SU-DHL-6 (cell line): Measurements from ENCODE around the gene BMP6.

Source experiments
- H2AFZ ChIP-seq: fragments of 200-600 bp; sonication (generic); 2 replicates; pipeline ENCODE4 v1.6.1; 2014; ENCODE audit warnings: low read depth, mild to moderate bottlenecking, moderate library complexity, mixed read lengths, antibody characterized with exemption, low read length; ENCODE audit not compliant: severe bottlenecking
- H3F3A ChIP-seq: fragments of 200-600 bp; shearing (Covaris generic); 2 replicates; pipeline ENCODE4 v1.6.0; 2016; ENCODE audit warnings: antibody characterized with exemption, mild to moderate bottlenecking; ENCODE audit not compliant: insufficient read depth
- H3K27ac ChIP-seq: fragments of 200-600 bp; sonication (generic); 2 replicates; pipeline ENCODE4 v1.5.1; 2016; ENCODE audit warnings: low read depth, mild to moderate bottlenecking, low read length, moderate library complexity, mixed read lengths
- H3K27me3 ChIP-seq: fragments of 200-600 bp; sonication (generic), shearing (Covaris generic); 2 replicates; pipeline ENCODE4 v1.6.0; 2014; ENCODE audit warnings: mild to moderate bottlenecking, low read length
- H3K36me3 ChIP-seq: fragments of 200-600 bp; sonication (generic); 2 replicates; pipeline ENCODE4 v1.6.1; 2014; ENCODE audit warnings: mild to moderate bottlenecking, low read length, mixed read lengths
- H3K4me2 ChIP-seq: fragments of 300-600, 200-600 bp; shearing (Covaris generic), sonication (generic); 2 replicates; pipeline ENCODE4 v1.6.0; 2014; ENCODE audit warnings: low read length, low read depth, mild to moderate bottlenecking; ENCODE audit not compliant: poor library complexity, severe bottlenecking
- H3K4me3 ChIP-seq: fragments of 200-600 bp; sonication (generic); 2 replicates; pipeline ENCODE4 v1.5.1; 2014; ENCODE audit warnings: antibody characterized with exemption, low read length, mild to moderate bottlenecking, mixed read lengths; ENCODE audit not compliant: insufficient read depth, poor library complexity, severe bottlenecking
- H3K79me2 ChIP-seq: fragments of 200-600 bp; sonication (generic); 2 replicates; pipeline ENCODE4 v1.6.1; 2014; ENCODE audit warnings: mild to moderate bottlenecking, low read length, moderate library complexity; ENCODE audit not compliant: insufficient read depth
- H3K9ac ChIP-seq: fragments of 200-600 bp; sonication (generic); 2 replicates; pipeline ENCODE4 v1.7.0; 2014; ENCODE audit warnings: mild to moderate bottlenecking, low read length
- H3K9me2 ChIP-seq: fragments of 200-600 bp; sonication (generic); replicated peaks from 2 replicates; pipeline ENCODE4 v1.6.1; 2014; ENCODE audit warnings: low read length; ENCODE audit not compliant: insufficient read depth
- H3K9me3 ChIP-seq: fragments of 200-600 bp; sonication (generic); 2 replicates; pipeline ENCODE4 v1.6.1; 2014; ENCODE audit warnings: low read length, mixed read lengths; ENCODE audit not compliant: insufficient read depth
- H4K20me1 ChIP-seq: fragments of 200-600 bp; sonication (generic); 2 replicates; pipeline ENCODE4 v1.6.1; 2014; ENCODE audit warnings: low read depth, mild to moderate bottlenecking, antibody characterized with exemption, low read length, moderate library complexity, mixed read lengths
- EZH2phosphoT487 ChIP-seq: fragments of 200-600 bp; sonication (generic), shearing (Covaris generic); conservative IDR thresholded peaks from 2 replicates; pipeline ENCODE4 v1.6.1; 2018; ENCODE audit warnings: mild to moderate bottlenecking, antibody characterized with exemption, low read length, moderate library complexity, mixed read lengths
- TF ChIP-seq, protein P1 (sequence below): fragments of 200-600 bp; sonication (generic); IDR thresholded peaks from one replicate; pipeline ENCODE4 v1.5.1; 2017; ENCODE audit warnings: antibody characterized with exemption, mild to moderate bottlenecking, low read length, moderate library complexity; ENCODE audit not compliant: insufficient read depth, poor library complexity, severe bottlenecking

BMP6 gene

DNA sequence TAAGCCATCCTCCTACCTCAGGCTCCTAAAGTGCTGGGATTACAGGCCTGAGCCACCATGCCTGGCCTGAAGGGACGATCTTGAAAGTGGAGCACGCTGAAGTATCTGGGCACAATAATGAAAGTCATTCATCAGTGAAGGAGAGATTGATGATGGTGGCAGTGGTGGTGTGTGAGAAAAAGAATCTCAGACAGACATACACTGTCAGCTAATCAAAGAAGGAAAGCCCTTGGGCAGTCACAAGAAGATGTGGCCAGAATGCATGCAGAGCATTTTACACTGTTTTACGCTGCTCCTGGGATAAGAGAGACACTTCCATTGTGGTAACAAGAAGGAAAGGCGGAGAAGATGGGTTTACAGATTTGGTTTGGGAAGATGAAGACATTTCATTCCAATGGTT is 20.4 kb upstream of the BMP6 start:
- no peak overlapping the region for H3K4me3 ChIP-seq
- H3F3A ChIP-seq: no peaks in the 10 kb centered on the region

DNA sequence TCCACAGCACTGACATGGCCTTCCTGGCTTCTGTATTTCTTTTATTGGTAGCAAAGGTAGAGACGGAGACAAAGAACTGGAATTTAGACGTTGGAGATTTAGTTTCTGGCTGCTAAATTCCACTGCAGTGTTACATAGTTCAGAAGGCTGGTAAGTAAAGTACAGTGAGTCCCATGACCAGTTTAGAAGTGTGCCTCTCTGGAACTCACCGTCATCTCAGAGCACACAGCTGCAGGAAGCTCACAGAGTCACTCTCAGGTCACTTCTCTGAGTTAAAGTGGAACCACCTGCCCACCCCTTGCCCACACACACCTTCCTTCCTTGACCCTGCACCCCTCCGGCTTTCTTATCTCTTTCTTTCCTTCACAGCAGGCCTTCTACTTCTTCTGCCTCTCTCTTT is 19.6 kb upstream of the BMP6 start:
- no peak overlapping the region for H3K27ac ChIP-seq
- H3K4me2 ChIP-seq: no peak overlapping the region
- no peaks in the 10 kb centered on the region for H3K27me3 ChIP-seq
- H3K4me3 ChIP-seq: no peak overlapping the region
- H3K9me2 ChIP-seq: no peaks in the 10 kb centered on the region
- no peak overlapping the region for H2AFZ ChIP-seq
- no peak overlapping the region for H3K9ac ChIP-seq
- no peak for TF ChIP-seq EZH2phosphoT487
- TF ChIP-seq, protein P1, sequence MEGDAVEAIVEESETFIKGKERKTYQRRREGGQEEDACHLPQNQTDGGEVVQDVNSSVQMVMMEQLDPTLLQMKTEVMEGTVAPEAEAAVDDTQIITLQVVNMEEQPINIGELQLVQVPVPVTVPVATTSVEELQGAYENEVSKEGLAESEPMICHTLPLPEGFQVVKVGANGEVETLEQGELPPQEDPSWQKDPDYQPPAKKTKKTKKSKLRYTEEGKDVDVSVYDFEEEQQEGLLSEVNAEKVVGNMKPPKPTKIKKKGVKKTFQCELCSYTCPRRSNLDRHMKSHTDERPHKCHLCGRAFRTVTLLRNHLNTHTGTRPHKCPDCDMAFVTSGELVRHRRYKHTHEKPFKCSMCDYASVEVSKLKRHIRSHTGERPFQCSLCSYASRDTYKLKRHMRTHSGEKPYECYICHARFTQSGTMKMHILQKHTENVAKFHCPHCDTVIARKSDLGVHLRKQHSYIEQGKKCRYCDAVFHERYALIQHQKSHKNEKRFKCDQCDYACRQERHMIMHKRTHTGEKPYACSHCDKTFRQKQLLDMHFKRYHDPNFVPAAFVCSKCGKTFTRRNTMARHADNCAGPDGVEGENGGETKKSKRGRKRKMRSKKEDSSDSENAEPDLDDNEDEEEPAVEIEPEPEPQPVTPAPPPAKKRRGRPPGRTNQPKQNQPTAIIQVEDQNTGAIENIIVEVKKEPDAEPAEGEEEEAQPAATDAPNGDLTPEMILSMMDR: no peak
- H3K36me3 ChIP-seq: no peaks in the 10 kb centered on the region
- H3F3A ChIP-seq: no peaks in the 10 kb centered on the region
- H4K20me1 ChIP-seq: no peaks in the 10 kb centered on the region
- H3K79me2 ChIP-seq: no peaks in the 10 kb centered on the region
- H3K9me3 ChIP-seq: no peaks in the 10 kb centered on the region

More for the DNA sequence above, 20.4 kb upstream of the BMP6 start:
- TF ChIP-seq, protein P1: no peak
- no peak for TF ChIP-seq EZH2phosphoT487
- H3K36me3 ChIP-seq: no peaks in the 10 kb centered on the region
- no peak overlapping the region for H2AFZ ChIP-seq
- H3K9ac ChIP-seq: no peak overlapping the region
- no peaks in the 10 kb centered on the region for H3K9me2 ChIP-seq
- H3K9me3 ChIP-seq: no peaks in the 10 kb centered on the region
- H3K27ac ChIP-seq: no peak overlapping the region
- no peaks in the 10 kb centered on the region for H3K27me3 ChIP-seq
- H4K20me1 ChIP-seq: no peaks in the 10 kb centered on the region
- no peak overlapping the region for H3K4me2 ChIP-seq
- no peaks in the 10 kb centered on the region for H3K79me2 ChIP-seq

DNA sequence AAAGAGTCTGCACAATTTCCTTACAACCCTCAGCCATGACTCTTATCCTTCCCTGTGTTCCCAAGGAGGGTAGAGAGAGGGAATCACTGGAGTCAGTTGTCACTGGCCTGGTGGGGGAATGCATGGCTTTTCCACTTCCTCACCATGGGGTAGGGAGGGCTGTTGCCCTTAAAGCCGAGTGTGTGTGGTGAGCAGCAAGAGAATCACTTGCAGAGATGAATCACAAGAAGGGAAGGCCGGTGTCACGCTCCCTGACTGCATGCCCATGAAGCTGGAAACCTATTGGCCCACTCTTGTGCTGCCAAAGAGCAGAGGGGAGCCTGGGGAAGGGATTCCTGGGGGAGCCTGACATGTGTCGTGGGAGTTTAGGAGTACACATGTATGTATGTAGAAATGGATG is 18.1 kb upstream of the BMP6 start:
- H3K36me3 ChIP-seq: no peaks in the 10 kb centered on the region
- no peaks in the 10 kb centered on the region for H3F3A ChIP-seq
- no peak overlapping the region for H3K9ac ChIP-seq
- H2AFZ ChIP-seq: no peak overlapping the region
- H4K20me1 ChIP-seq: no peaks in the 10 kb centered on the region
- H3K4me2 ChIP-seq: no peak overlapping the region
- TF ChIP-seq, protein P1: no peak
- no peak for TF ChIP-seq EZH2phosphoT487
- no peaks in the 10 kb centered on the region for H3K79me2 ChIP-seq
- no peaks in the 10 kb centered on the region for H3K27me3 ChIP-seq
- no peaks in the 10 kb centered on the region for H3K9me2 ChIP-seq
- H3K4me3 ChIP-seq: no peak overlapping the region
- H3K9me3 ChIP-seq: no peaks in the 10 kb centered on the region
- no peak overlapping the region for H3K27ac ChIP-seq
